ENCODE data around the gene PVR. TPM values are rescaled to one million over a fixed set of nuclear protein-coding genes. Genes with fewer than 3 reads are reported as not detected.

The PVR gene
- total and polyA plus RNA-seq, 2 of the 4 experiments (the other 2 are of a cell fraction) = 106 to 122 TPM

- no peak overlapping the region for H2BK5ac ChIP-seq (ENCODE audit: low read depth, low read length, poor library complexity, severe bottlenecking)
- no peak overlapping the region for H3K9ac ChIP-seq (ENCODE audit: low read depth, low read length)
- peak overlapping the region; percentile 55 for H3K4ac ChIP-seq (ENCODE audit: low read depth, low read length)
- H3K9me3 ChIP-seq (ENCODE audit: control insufficient read depth, insufficient read depth, low read length) = peaks cover 2% of the 10 kb centered on the region; the same call in 1 of the 2 replicates
- H3K9me1 ChIP-seq (ENCODE audit: insufficient read depth, low read length) = peaks cover 21% of the 10 kb centered on the region
- WGBS, 2 experiments (ENCODE audit: extremely low coverage in 2 of 2, insufficient read length in 1 of 2) = 100% methylated on average over 1 of the region's 4 CpGs; no CpG with 5 or more reads in 1 of the 2 experiments
- ATAC-seq (ENCODE audit: low read depth) (no peak), DNase-seq (no peak)
- TF ChIP-seq RFX5 (IDR thresholded peaks at IDR 0.05; ENCODE audit: low read depth, low read length) (no peak), MXI1 (IDR thresholded peaks at IDR 0.05; ENCODE audit: borderline replicate concordance, low read depth, low read length) (no peak), USF2 (IDR thresholded peaks at IDR 0.05; ENCODE audit: low read depth, low read length) (no peak), MAZ (IDR thresholded peaks at IDR 0.05; ENCODE audit: borderline replicate concordance, low read depth, low read length) (no peak), CEBPB (IDR thresholded peaks at IDR 0.05; ENCODE audit: low read depth, low read length) (no peak), CHD1 (IDR thresholded peaks at IDR 0.05; ENCODE audit: low read depth, low read length) (no peak), POLR2A (IDR thresholded peaks at IDR 0.05; ENCODE audit: low read depth, low read length) (no peak), CTCF (conservative IDR thresholded peaks at IDR 0.05; ENCODE audit: low read depth, low read length) (no peak), RAD21 (IDR thresholded peaks at IDR 0.05; ENCODE audit: low read length) (no peak), NFE2L2 (IDR thresholded peaks at IDR 0.05; ENCODE audit: low read depth, low read length) (no peak), FOS (IDR thresholded peaks at IDR 0.05; ENCODE audit: low read depth, low read length) (no peak), BHLHE40 (IDR thresholded peaks at IDR 0.05; ENCODE audit: low read depth, low read length) (no peak), MAFK (IDR thresholded peaks at IDR 0.05; ENCODE audit: low read depth, low read length) (no peak), ELK1 (IDR thresholded peaks at IDR 0.05; ENCODE audit: borderline replicate concordance, low read depth, low read length) (no peak), RCOR1 (IDR thresholded peaks at IDR 0.05; ENCODE audit: insufficient replicate concordance, low read length) (no peak), SMC3 (IDR thresholded peaks at IDR 0.05; ENCODE audit: low read depth, low read length) (no peak)
- H3K27me3 ChIP-seq (ENCODE audit: control insufficient read depth, insufficient read depth, low read length) = no peaks in the 10 kb centered on the region
- H3K4me1 ChIP-seq (ENCODE audit: control insufficient read depth, insufficient read depth, low read length) = peaks cover 15% of the 10 kb centered on the region
- intact Hi-C loops (cut with micrococcal nuclease) = no loop called here
- no peaks in the 10 kb centered on the region; the same call in 1 of the 2 replicates for H4K20me1 ChIP-seq (ENCODE audit: insufficient read depth, low read length)
- H2AFZ ChIP-seq (replicated peaks; ENCODE audit: low read length, poor library complexity) = no peak overlapping the region
- H3K23ac ChIP-seq (ENCODE audit: low read depth, low read length) = no peak overlapping the region
- dilution Hi-C loops (cut with HindIII; ENCODE audit: low sequenced_read_pairs, unreplicated experiment) = no loop called here
- H3K4me2 ChIP-seq (ENCODE audit: low read depth, low read length) = no peak overlapping the region
- CTCF ChIA-PET = no interaction called here
- no peaks in the 10 kb centered on the region; a peak in 1 of 4 replicates for H3K79me1 ChIP-seq (ENCODE audit: low read depth in 1 of 2, low read length in 2 of 2)
- H2BK15ac ChIP-seq (ENCODE audit: low read depth, low read length) = peak overlapping the region; percentile 90; the same call in 2 of the 3 replicates
- in situ Hi-C loops (cut with MboI; ENCODE audit: low sequenced_read_pairs) = no loop called here
- H2AK9ac ChIP-seq (replicated peaks; ENCODE audit: low read depth, low read length, poor library complexity) = peak overlapping the region; percentile 80
- no peak overlapping the region for H3K4me3 ChIP-seq (ENCODE audit: insufficient read depth, low read depth, low read length)
- H3K36me3 ChIP-seq (ENCODE audit: control insufficient read depth, insufficient read depth, low read length) = no peaks in the 10 kb centered on the region; the same call in 1 of the 2 replicates
- peak overlapping the region; percentile 23 to 46; a peak in 1 of 4 replicates for H4K8ac ChIP-seq (ENCODE audit: low read depth in 2 of 2, low read length in 2 of 2)
- H3K18ac ChIP-seq (ENCODE audit: low read depth, low read length) = peak overlapping the region; percentile 27; the same call in 1 of the 2 replicates
- peak overlapping the region; percentile 61 for H2BK120ac ChIP-seq (ENCODE audit: low read depth, low read length)
- peak overlapping the region; percentile 98 for H2AK5ac ChIP-seq (ENCODE audit: low read depth, low read length)
- peak overlapping the region; percentile 26; the same call in 1 of the 2 replicates for H4K5ac ChIP-seq (ENCODE audit: low read depth, low read length)
- no peak overlapping the region for H3K27ac ChIP-seq (ENCODE audit: insufficient read depth, low read length)
- H4K91ac ChIP-seq (ENCODE audit: insufficient read depth, low read depth, low read length) = peak overlapping the region; percentile 47
- peak overlapping the region; percentile 23 for H2BK20ac ChIP-seq (ENCODE audit: low read depth, low read length)
- H3K14ac ChIP-seq (replicated peaks; ENCODE audit: low read depth, low read length) = peak overlapping the region; percentile 14
- BruUV-seq (replicated peaks) = no TSS peak
- POLR2A ChIA-PET (ENCODE audit: unreplicated experiment) = no interaction called here
- H3K56ac ChIP-seq (ENCODE audit: extremely low read depth, insufficient read depth, low read length) = no peak overlapping the region
These were observed 20.1 kb upstream of the PVR start for GRCh38 chr19:44623626-44624025.
